Muscle of leg (tissue), 11 donors: ENCODE results near the gene SELPLG. TPM values are rescaled to one million over a fixed set of nuclear protein-coding genes. Genes with fewer than 3 reads are reported as not detected.
"Not testable (repeated sequence)": the region's sequence is repeated elsewhere in the genome, so short reads cannot be mapped to it uniquely, and the experiment has no call there.

Experiments
- DNase-seq: peaks from one replicate; pipeline ENCODE4 v3.0.0; 2013
- H3K27ac ChIP-seq: one replicate; pipeline ENCODE4 v1.5.1; 2013; ENCODE audit warnings: mild to moderate bottlenecking, low read length, control low read depth
- H3K27me3 ChIP-seq: one replicate; pipeline ENCODE4 v1.6.1; 2013; ENCODE audit warnings: low read length; ENCODE audit not compliant: control insufficient read depth, insufficient read depth
- H3K36me3 ChIP-seq: one replicate; pipeline ENCODE4 v1.6.1; 2013; ENCODE audit warnings: low read length; ENCODE audit not compliant: control insufficient read depth, insufficient read depth
- H3K4me1 ChIP-seq: one replicate; pipeline ENCODE4 v1.6.1; 2013; ENCODE audit warnings: low read length; ENCODE audit not compliant: control insufficient read depth, insufficient read depth
- H3K4me3 ChIP-seq: one replicate; pipeline ENCODE4 v1.5.1; 2013; ENCODE audit warnings: low read length, control low read depth
- H3K9me3 ChIP-seq: replicated peaks from 2 replicates; pipeline ENCODE4 v1.6.1; 2013; ENCODE audit warnings: low read depth, low read length; ENCODE audit not compliant: control insufficient read depth
- WGBS: methylation state at CpG from one replicate; pipeline ENCODE4 v1.1.5; 2013; ENCODE audit warnings: missing lambda C conversion rate; ENCODE audit not compliant: insufficient coverage; 5-methylcytosine and 5-hydroxymethylcytosine counted together
- polyA plus RNA-seq, 8 donors: library from polyadenylated mRNA; unstranded; fragments of 120-200 nt; gene quantifications; one replicate each; pipeline versions ENCODE4 v1.2.1 to v1.2.3, GENCODE V29; 2013; ENCODE audit warnings: inconsistent platforms in 1 of 8, low replicate concordance in 1 of 8; ENCODE audit not compliant: insufficient read length in 8 of 8, insufficient read depth in 1 of 8
- total RNA-seq: library from RNA; stranded (reverse); fragments of 120-200 nt; gene quantifications from one replicate; pipeline ENCODE4 v1.2.4, GENCODE V29; 2013

Gene SELPLG
- total and polyA plus RNA-seq, 9 donors, result 2.8 to 5.5 (median 4.2) TPM

- H3K27me3 ChIP-seq, H3K27ac ChIP-seq, DNase-seq, H3K9me3 ChIP-seq, H3K36me3 ChIP-seq, H3K4me3 ChIP-seq: not testable (repeated sequence)
- H3K4me1 ChIP-seq, result peaks cover 65% of the 10 kb centered on the region
- 86% methylated on average over 2 of the region's 4 CpGs for WGBS
These were observed 2.4 kb downstream of the SELPLG start for GRCh38 chr12:108631261-108631660.

- Histone ChIP-seq H3K4me1 (peaks cover 60% of the 10 kb centered on the region), H3K27me3 (peaks cover 3% of the 10 kb centered on the region), H3K9me3 (no peaks in the 10 kb centered on the region), H3K36me3 (no peaks in the 10 kb centered on the region), H3K27ac (no peak overlapping the region), H3K4me3 (no peak overlapping the region)
- 65% methylated on average over 5 of the region's 9 CpGs for WGBS
- no peak for DNase-seq
These were observed 3.0 kb downstream of the SELPLG start for GRCh38 chr12:108630481-108631207.

- peak; percentile 72 for DNase-seq
- Histone ChIP-seq H3K9me3 (no peaks in the 10 kb centered on the region), H3K4me1 (peaks cover 53% of the 10 kb centered on the region), H3K27ac (peak overlapping the region; percentile 57), H3K4me3 (no peak overlapping the region), H3K27me3 (peaks cover 3% of the 10 kb centered on the region), H3K36me3 (no peaks in the 10 kb centered on the region)
- WGBS, result 44% methylated on average over 11 of the region's 17 CpGs
These were observed 3.7 kb downstream of the SELPLG start for GRCh38 chr12:108629824-108630476.

GRCh38 chr12:108629151-108629550, 4.5 kb downstream of the SELPLG start:
- H3K4me3 ChIP-seq, result no peak overlapping the region
- WGBS, result no CpG with 5 or more reads among the region's 5 CpGs
- H3K9me3 ChIP-seq, result no peaks in the 10 kb centered on the region
- peaks cover under 1% of the 10 kb centered on the region for H3K27me3 ChIP-seq
- H3K36me3 ChIP-seq, result no peaks in the 10 kb centered on the region
- no peak for DNase-seq
- peaks cover 45% of the 10 kb centered on the region for H3K4me1 ChIP-seq
- no peak overlapping the region for H3K27ac ChIP-seq

- Histone ChIP-seq H3K27me3 (no peaks in the 10 kb centered on the region), H3K27ac (no peak overlapping the region), H3K4me3 (no peak overlapping the region), H3K9me3 (no peaks in the 10 kb centered on the region), H3K36me3 (no peaks in the 10 kb centered on the region), H3K4me1 (peaks cover 41% of the 10 kb centered on the region)
- 85% methylated on average over 7 of the region's 8 CpGs for WGBS
- no peak for DNase-seq
These were observed 6.4 kb downstream of the SELPLG start for GRCh38 chr12:108627134-108627920.

- Histone ChIP-seq H3K27ac (no peak overlapping the region), H3K4me1 (peaks cover 33% of the 10 kb centered on the region), H3K27me3 (no peaks in the 10 kb centered on the region), H3K4me3 (no peak overlapping the region), H3K36me3 (no peaks in the 10 kb centered on the region), H3K9me3 (no peaks in the 10 kb centered on the region)
- no peak for DNase-seq
- WGBS, result no CpG with 5 or more reads among the region's 3 CpGs
These were observed 8.5 kb downstream of the SELPLG start for GRCh38 chr12:108625228-108625627.

- H3K27me3 ChIP-seq, result no peaks in the 10 kb centered on the region
- no peak overlapping the region for H3K4me3 ChIP-seq
- H3K4me1 ChIP-seq, result peaks cover 19% of the 10 kb centered on the region
- no peak overlapping the region for H3K27ac ChIP-seq
- 97% methylated on average over 7 of the region's 8 CpGs for WGBS
- no peaks in the 10 kb centered on the region for H3K36me3 ChIP-seq
- no peaks in the 10 kb centered on the region for H3K9me3 ChIP-seq
- DNase-seq, result no peak
These were observed 10.1 kb downstream of the SELPLG start for GRCh38 chr12:108623577-108623976.

- Histone ChIP-seq H3K27ac (peak overlapping the region; percentile 50), H3K9me3 (no peaks in the 10 kb centered on the region), H3K4me1 (peaks cover 21% of the 10 kb centered on the region), H3K36me3 (no peaks in the 10 kb centered on the region), H3K27me3 (no peaks in the 10 kb centered on the region), H3K4me3 (no peak overlapping the region)
- 81% methylated on average over 13 of the region's 14 CpGs for WGBS
- no peak for DNase-seq
These were observed 10.7 kb downstream of the SELPLG start for GRCh38 chr12:108622921-108623514.

GRCh38 chr12:108622421-108622820, 11.3 kb downstream of the SELPLG start:
- Histone ChIP-seq H3K36me3 (no peaks in the 10 kb centered on the region), H3K4me3 (no peak overlapping the region), H3K27ac (peak overlapping the region; percentile 50), H3K27me3 (no peaks in the 10 kb centered on the region), H3K4me1 (peaks cover 26% of the 10 kb centered on the region), H3K9me3 (no peaks in the 10 kb centered on the region)
- 48% methylated on average over 3 of the region's 4 CpGs for WGBS
- peak; percentile 78 for DNase-seq

GRCh38 chr12:108621161-108621560, 12.5 kb downstream of the SELPLG start:
- H3K27ac ChIP-seq, result no peak overlapping the region
- 61% methylated on average over 3 of the region's 3 CpGs for WGBS
- peaks cover under 1% of the 10 kb centered on the region for H3K9me3 ChIP-seq
- DNase-seq, result no peak
- peaks cover 32% of the 10 kb centered on the region for H3K4me1 ChIP-seq
- H3K4me3 ChIP-seq, result no peak overlapping the region
- H3K27me3 ChIP-seq, result no peaks in the 10 kb centered on the region
- no peaks in the 10 kb centered on the region for H3K36me3 ChIP-seq
